ENCODE results near the gene HSPA1B.

The HSPA1B gene

DNA sequence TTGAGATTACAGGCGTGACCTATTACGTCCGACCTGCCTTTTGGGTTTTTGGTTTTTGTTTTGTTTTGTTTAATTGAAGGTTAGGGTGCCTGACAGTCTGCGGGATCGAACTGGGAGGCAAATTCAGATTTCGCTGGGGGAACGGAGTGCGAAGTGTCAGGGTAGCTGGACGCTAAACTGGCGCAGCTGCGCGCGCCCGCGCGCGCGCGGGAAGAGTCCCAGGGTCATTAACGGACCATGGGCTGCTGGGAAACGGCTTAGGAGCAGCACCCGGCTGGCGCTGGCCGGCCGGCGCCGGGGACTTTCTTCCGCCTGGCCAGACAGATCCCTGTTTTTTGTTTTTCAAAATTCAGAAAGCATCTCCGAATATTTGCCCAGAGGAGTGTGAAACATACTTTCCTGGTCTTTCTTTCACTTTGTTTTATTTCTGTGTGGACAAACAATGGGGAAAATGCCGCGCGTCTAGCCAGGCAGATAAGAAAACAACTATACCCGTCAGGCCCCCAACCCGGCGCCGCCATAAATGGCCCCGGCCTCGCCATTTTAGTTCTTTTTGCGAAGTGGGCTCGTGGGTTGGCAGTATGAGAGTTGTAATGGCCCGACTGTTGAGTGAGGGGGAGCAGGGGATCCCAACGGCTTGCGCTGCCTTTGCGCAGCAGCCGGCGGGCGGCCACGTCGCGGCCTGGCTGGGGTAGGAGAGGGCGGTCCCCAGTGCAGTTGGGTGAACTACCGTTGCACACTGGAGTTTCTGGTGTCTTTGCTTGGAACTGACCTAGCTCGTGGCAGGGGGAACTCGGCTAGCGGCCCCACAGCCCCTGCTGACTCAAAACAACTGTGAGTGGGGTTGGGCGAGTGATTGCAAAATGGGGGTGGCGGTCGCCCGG lies 7.1 kb downstream of the HSPA1B start (continued):
- TF ChIP-seq, protein P1, sequence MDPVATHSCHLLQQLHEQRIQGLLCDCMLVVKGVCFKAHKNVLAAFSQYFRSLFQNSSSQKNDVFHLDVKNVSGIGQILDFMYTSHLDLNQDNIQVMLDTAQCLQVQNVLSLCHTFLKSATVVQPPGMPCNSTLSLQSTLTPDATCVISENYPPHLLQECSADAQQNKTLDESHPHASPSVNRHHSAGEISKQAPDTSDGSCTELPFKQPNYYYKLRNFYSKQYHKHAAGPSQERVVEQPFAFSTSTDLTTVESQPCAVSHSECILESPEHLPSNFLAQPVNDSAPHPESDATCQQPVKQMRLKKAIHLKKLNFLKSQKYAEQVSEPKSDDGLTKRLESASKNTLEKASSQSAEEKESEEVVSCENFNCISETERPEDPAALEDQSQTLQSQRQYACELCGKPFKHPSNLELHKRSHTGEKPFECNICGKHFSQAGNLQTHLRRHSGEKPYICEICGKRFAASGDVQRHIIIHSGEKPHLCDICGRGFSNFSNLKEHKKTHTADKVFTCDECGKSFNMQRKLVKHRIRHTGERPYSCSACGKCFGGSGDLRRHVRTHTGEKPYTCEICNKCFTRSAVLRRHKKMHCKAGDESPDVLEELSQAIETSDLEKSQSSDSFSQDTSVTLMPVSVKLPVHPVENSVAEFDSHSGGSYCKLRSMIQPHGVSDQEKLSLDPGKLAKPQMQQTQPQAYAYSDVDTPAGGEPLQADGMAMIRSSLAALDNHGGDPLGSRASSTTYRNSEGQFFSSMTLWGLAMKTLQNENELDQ (tag by site-specific recombination; IDR thresholded peaks at IDR 0.05; ENCODE audit: low read depth), result no peak
- TF ChIP-seq ZNF157 (tag by site-specific recombination; IDR thresholded peaks at IDR 0.05) (no peak), ZXDB (tag by site-specific recombination; IDR thresholded peaks at IDR 0.05) (peak; percentile 63), ZFP3 (tag by site-specific recombination; IDR thresholded peaks at IDR 0.05; ENCODE audit: low read depth) (no peak), BCL11A (tag by site-specific recombination; IDR thresholded peaks at IDR 0.05; ENCODE audit: low read depth) (peak; percentile 93), ZNF354C (tag by site-specific recombination; IDR thresholded peaks at IDR 0.05; ENCODE audit: borderline replicate concordance, low read depth) (no peak), ZNF391 (tag by site-specific recombination; IDR thresholded peaks at IDR 0.05; ENCODE audit: borderline replicate concordance, low read depth) (peak; percentile 44; the same call in 1 of the 2 replicates), ZNF747 (tag by site-specific recombination; IDR thresholded peaks at IDR 0.05) (no peak), ZNF324 (tag by site-specific recombination; IDR thresholded peaks at IDR 0.05) (peak; percentile 66; the same call in 1 of the 2 replicates), ZNF121 (tag by site-specific recombination; IDR thresholded peaks at IDR 0.05) (peak; percentile 93), ZNF610 (tag by site-specific recombination; IDR thresholded peaks at IDR 0.05; ENCODE audit: borderline replicate concordance) (peak; percentile 14), KLF9 (tag by site-specific recombination; IDR thresholded peaks at IDR 0.05; ENCODE audit: low read depth) (peak; percentile 56; the same call in 1 of the 2 replicates), ZNF677 (tag by site-specific recombination; IDR thresholded peaks at IDR 0.05) (no peak), ZNF555 (tag by site-specific recombination; conservative IDR thresholded peaks at IDR 0.05) (no peak), ZNF76 (tag by site-specific recombination; IDR thresholded peaks at IDR 0.05; ENCODE audit: borderline replicate concordance, low read depth) (peak; percentile 90), SETDB1 (IDR thresholded peaks at IDR 0.05; ENCODE audit: insufficient read length, low read length) (no peak), ZNF169 (tag by site-specific recombination; IDR thresholded peaks at IDR 0.05) (no peak), ZNF426 (tag by site-specific recombination; IDR thresholded peaks at IDR 0.05) (no peak), ZNF175 (tag by site-specific recombination; IDR thresholded peaks at IDR 0.05) (no peak), ZNF335 (tag by site-specific recombination; conservative IDR thresholded peaks at IDR 0.05) (peak; percentile 100), ZNF223 (tag by site-specific recombination; IDR thresholded peaks at IDR 0.05) (no peak; the same call in 1 of the 2 replicates), YY1 (tag by site-specific recombination; IDR thresholded peaks at IDR 0.05) (peak; percentile 89), ZNF433 (tag by site-specific recombination; IDR thresholded peaks at IDR 0.05; ENCODE audit: low read depth) (no peak), OVOL3 (tag by site-specific recombination; IDR thresholded peaks at IDR 0.05) (0 out of 2 replicates have a peak, but pooled peaks have one; percentile 72), MYNN (tag by site-specific recombination; IDR thresholded peaks at IDR 0.05; ENCODE audit: borderline replicate concordance) (no peak), KLF1 (tag by site-specific recombination; IDR thresholded peaks at IDR 0.05) (peak; percentile 42), ZNF184 (tag by site-specific recombination; IDR thresholded peaks at IDR 0.05) (peak; percentile 70), ZNF549 (tag by site-specific recombination; IDR thresholded peaks at IDR 0.05) (no peak), ZNF248 (tag by site-specific recombination; IDR thresholded peaks at IDR 0.05) (no peak)
- TF ChIP-seq, protein P2, sequence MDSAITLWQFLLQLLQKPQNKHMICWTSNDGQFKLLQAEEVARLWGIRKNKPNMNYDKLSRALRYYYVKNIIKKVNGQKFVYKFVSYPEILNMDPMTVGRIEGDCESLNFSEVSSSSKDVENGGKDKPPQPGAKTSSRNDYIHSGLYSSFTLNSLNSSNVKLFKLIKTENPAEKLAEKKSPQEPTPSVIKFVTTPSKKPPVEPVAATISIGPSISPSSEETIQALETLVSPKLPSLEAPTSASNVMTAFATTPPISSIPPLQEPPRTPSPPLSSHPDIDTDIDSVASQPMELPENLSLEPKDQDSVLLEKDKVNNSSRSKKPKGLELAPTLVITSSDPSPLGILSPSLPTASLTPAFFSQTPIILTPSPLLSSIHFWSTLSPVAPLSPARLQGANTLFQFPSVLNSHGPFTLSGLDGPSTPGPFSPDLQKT (IDR thresholded peaks at IDR 0.05; ENCODE audit: borderline replicate concordance, low read depth, low read length), result no peak
- TF ChIP-seq, protein P3, sequence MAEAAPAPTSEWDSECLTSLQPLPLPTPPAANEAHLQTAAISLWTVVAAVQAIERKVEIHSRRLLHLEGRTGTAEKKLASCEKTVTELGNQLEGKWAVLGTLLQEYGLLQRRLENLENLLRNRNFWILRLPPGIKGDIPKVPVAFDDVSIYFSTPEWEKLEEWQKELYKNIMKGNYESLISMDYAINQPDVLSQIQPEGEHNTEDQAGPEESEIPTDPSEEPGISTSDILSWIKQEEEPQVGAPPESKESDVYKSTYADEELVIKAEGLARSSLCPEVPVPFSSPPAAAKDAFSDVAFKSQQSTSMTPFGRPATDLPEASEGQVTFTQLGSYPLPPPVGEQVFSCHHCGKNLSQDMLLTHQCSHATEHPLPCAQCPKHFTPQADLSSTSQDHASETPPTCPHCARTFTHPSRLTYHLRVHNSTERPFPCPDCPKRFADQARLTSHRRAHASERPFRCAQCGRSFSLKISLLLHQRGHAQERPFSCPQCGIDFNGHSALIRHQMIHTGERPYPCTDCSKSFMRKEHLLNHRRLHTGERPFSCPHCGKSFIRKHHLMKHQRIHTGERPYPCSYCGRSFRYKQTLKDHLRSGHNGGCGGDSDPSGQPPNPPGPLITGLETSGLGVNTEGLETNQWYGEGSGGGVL (tag by site-specific recombination; IDR thresholded peaks at IDR 0.05), result no peak
- TF ChIP-seq, protein P4, sequence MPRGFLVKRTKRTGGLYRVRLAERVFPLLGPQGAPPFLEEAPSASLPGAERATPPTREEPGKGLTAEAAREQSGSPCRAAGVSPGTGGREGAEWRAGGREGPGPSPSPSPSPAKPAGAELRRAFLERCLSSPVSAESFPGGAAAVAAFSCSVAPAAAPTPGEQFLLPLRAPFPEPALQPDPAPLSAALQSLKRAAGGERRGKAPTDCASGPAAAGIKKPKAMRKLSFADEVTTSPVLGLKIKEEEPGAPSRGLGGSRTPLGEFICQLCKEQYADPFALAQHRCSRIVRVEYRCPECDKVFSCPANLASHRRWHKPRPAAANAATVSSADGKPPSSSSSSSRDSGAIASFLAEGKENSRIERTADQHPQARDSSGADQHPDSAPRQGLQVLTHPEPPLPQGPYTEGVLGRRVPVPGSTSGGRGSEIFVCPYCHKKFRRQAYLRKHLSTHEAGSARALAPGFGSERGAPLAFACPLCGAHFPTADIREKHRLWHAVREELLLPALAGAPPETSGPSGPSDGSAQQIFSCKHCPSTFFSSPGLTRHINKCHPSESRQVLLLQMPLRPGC (tag by site-specific recombination; IDR thresholded peaks at IDR 0.05), result peak; percentile 83
